ENCODE data around the gene SLC35D2. TPM values are rescaled to one million over a fixed set of nuclear protein-coding genes. Genes with fewer than 3 reads are reported as not detected.

Gene SLC35D2
- total and polyA plus RNA-seq, 5 donors: 10.5 to 17.9 (median 14.3) TPM

GRCh38 chr9:96399325-96399633 lies 15.8 kb upstream of the SLC35D2 start:
- H3K4me1 ChIP-seq (ENCODE audit: control insufficient read depth, insufficient read depth, low read length): no peaks in the 10 kb centered on the region
- 92% methylated on average over 3 of the region's 3 CpGs for WGBS
- H3K27ac ChIP-seq (ENCODE audit: low read length): no peak overlapping the region
- ATAC-seq (no peak), DNase-seq (no peak)
- H3K9me3 ChIP-seq (ENCODE audit: control insufficient read depth, low read length): no peaks in the 10 kb centered on the region
- intact Hi-C loops (cut with DNase I): no loop called here
- H3K4me3 ChIP-seq (ENCODE audit: low read length): no peak overlapping the region
- no peaks in the 10 kb centered on the region for H3K27me3 ChIP-seq (ENCODE audit: control insufficient read depth, insufficient read depth)

- Histone ChIP-seq H3K4me1 (ENCODE audit: control insufficient read depth, insufficient read depth, low read length) (no peaks in the 10 kb centered on the region), H3K27me3 (ENCODE audit: control insufficient read depth, insufficient read depth) (no peaks in the 10 kb centered on the region), H3K9me3 (ENCODE audit: control insufficient read depth, low read length) (no peaks in the 10 kb centered on the region), H3K27ac (ENCODE audit: low read length) (no peak overlapping the region), H3K4me3 (ENCODE audit: low read length) (no peak overlapping the region)
- ATAC-seq (no peak), DNase-seq (no peak)
- intact Hi-C loops (cut with DNase I): no loop called here
- 61% methylated on average over 3 of the region's 3 CpGs for WGBS
Measured at GRCh38 chr9:96398582-96399324, 15.2 kb upstream of the SLC35D2 start.

DNA sequence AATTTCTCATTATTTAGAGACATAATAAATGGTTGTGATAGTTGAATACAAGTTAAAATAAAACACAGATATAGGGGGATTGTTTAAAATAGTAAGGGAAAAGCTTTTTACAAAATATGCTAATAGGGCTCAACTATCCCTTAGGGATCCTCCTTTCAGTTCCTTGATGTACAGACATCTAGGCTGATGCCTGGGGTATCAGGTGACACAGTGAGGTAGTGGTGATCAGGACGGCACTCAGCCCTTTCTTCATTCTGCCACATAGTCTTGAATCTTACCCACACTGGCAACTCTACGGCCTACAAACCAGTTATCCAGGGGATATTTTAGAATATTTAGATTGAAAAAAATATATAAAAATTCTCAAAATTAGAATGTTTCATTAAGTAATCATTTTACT lies 12.5 kb upstream of the SLC35D2 start:
- DNase-seq: no peak
- no peak overlapping the region for H3K27ac ChIP-seq (ENCODE audit: low read length)
- no peaks in the 10 kb centered on the region for H3K27me3 ChIP-seq (ENCODE audit: control insufficient read depth, insufficient read depth)
- WGBS: 91% methylated on average over 2 of the region's 2 CpGs
- intact Hi-C loops (cut with DNase I): no loop called here
- no peak overlapping the region for H3K4me3 ChIP-seq (ENCODE audit: low read length)
- no peak for ATAC-seq
- no peaks in the 10 kb centered on the region for H3K4me1 ChIP-seq (ENCODE audit: control insufficient read depth, insufficient read depth, low read length)
- H3K9me3 ChIP-seq (ENCODE audit: control insufficient read depth, low read length): no peaks in the 10 kb centered on the region

GRCh38 chr9:96394832-96395496 lies 11.5 kb upstream of the SLC35D2 start:
- Histone ChIP-seq H3K4me1 (ENCODE audit: control insufficient read depth, insufficient read depth, low read length) (no peaks in the 10 kb centered on the region), H3K27me3 (ENCODE audit: control insufficient read depth, insufficient read depth) (no peaks in the 10 kb centered on the region), H3K9me3 (ENCODE audit: control insufficient read depth, low read length) (no peaks in the 10 kb centered on the region), H3K4me3 (ENCODE audit: low read length) (no peak overlapping the region), H3K27ac (ENCODE audit: low read length) (no peak overlapping the region)
- 93% methylated on average over 6 of the region's 6 CpGs for WGBS
- intact Hi-C loops (cut with DNase I): no loop called here
- DNase-seq (no peak), ATAC-seq (no peak)

GRCh38 chr9:96392263-96392662 lies 8.8 kb upstream of the SLC35D2 start:
- WGBS: 98% methylated on average over 12 of the region's 12 CpGs
- H3K27ac ChIP-seq (ENCODE audit: low read length): no peak overlapping the region
- ATAC-seq: no peak
- H3K9me3 ChIP-seq (ENCODE audit: control insufficient read depth, low read length): no peaks in the 10 kb centered on the region
- intact Hi-C loops (cut with DNase I): no loop called here
- no peak for DNase-seq
- H3K4me1 ChIP-seq (ENCODE audit: control insufficient read depth, insufficient read depth, low read length): no peaks in the 10 kb centered on the region
- no peak overlapping the region for H3K4me3 ChIP-seq (ENCODE audit: low read length)
- H3K27me3 ChIP-seq (ENCODE audit: control insufficient read depth, insufficient read depth): no peaks in the 10 kb centered on the region

GRCh38 chr9:96391021-96391765 lies 7.7 kb upstream of the SLC35D2 start:
- peak in 1 of 2 donors; percentile 31 for ATAC-seq
- 84% methylated on average over 5 of the region's 5 CpGs for WGBS
- Histone ChIP-seq H3K27me3 (ENCODE audit: control insufficient read depth, insufficient read depth) (no peaks in the 10 kb centered on the region), H3K27ac (ENCODE audit: low read length) (no peak overlapping the region), H3K4me1 (ENCODE audit: control insufficient read depth, insufficient read depth, low read length) (no peaks in the 10 kb centered on the region), H3K9me3 (ENCODE audit: control insufficient read depth, low read length) (no peaks in the 10 kb centered on the region), H3K4me3 (ENCODE audit: low read length) (no peak overlapping the region)
- DNase-seq: no peak
- intact Hi-C loops (cut with DNase I): no loop called here

DNA sequence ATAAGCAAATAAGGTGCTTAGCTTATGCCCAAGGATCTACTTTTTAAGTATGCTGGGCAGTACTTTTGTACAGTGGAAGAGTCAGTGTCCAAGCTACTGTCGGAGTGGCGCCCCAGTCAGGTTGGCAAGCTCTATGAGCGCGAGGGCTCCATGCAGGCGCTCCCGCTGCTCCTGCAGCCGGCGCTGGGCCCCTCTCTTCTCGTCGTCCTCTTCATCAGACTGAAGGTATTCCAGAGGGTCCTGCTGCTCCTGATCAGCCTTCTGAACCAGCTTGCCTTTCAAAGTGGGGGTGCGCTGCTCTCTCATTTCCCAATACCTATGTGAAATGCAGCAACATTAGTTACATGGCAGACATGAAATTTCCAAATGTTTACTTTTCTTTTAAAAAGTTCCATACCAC lies 4.6 kb upstream of the SLC35D2 start:
- no peaks in the 10 kb centered on the region for H3K9me3 ChIP-seq (ENCODE audit: control insufficient read depth, low read length)
- no peaks in the 10 kb centered on the region for H3K4me1 ChIP-seq (ENCODE audit: control insufficient read depth, insufficient read depth, low read length)
- H3K4me3 ChIP-seq (ENCODE audit: low read length): no peak overlapping the region
- intact Hi-C loops (cut with DNase I): no loop called here
- no peaks in the 10 kb centered on the region for H3K27me3 ChIP-seq (ENCODE audit: control insufficient read depth, insufficient read depth)
- ATAC-seq (no peak), DNase-seq (no peak)
- WGBS: 94% methylated on average over 11 of the region's 11 CpGs
- no peak overlapping the region for H3K27ac ChIP-seq (ENCODE audit: low read length)

GRCh38 chr9:96386157-96386556 lies 2.6 kb upstream of the SLC35D2 start:
- Histone ChIP-seq H3K4me3 (ENCODE audit: low read length) (no peak overlapping the region), H3K27ac (ENCODE audit: low read length) (no peak overlapping the region), H3K27me3 (ENCODE audit: control insufficient read depth, insufficient read depth) (no peaks in the 10 kb centered on the region), H3K9me3 (ENCODE audit: control insufficient read depth, low read length) (no peaks in the 10 kb centered on the region), H3K4me1 (ENCODE audit: control insufficient read depth, insufficient read depth, low read length) (peaks cover 2% of the 10 kb centered on the region)
- ATAC-seq (no peak), DNase-seq (no peak)
- intact Hi-C loops (cut with DNase I): no loop called here

DNA sequence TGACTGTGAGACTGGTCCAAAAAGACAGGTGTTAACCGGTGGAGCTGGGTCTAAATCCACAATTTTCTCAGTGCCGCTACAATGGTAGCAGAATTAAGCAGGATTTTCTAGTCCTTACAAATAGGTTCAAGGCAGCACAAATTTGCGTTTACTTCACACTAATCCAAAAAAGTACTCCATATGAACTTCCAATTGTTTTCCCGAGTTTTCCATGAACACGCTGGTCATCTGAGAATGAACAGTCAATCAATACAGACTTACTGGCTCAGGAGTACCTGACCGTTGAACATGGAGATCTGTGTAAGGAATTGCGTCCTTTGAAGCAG lies 709 bp downstream of the SLC35D2 start:
- intact Hi-C loops (cut with DNase I): no loop called here
- Histone ChIP-seq H3K9me3 (ENCODE audit: control insufficient read depth, low read length) (no peaks in the 10 kb centered on the region), H3K4me3 (ENCODE audit: low read length) (peak overlapping the region; percentile 100), H3K27ac (ENCODE audit: low read length) (peak overlapping the region; percentile 94), H3K4me1 (ENCODE audit: control insufficient read depth, insufficient read depth, low read length) (peaks cover 4% of the 10 kb centered on the region), H3K27me3 (ENCODE audit: control insufficient read depth, insufficient read depth) (no peaks in the 10 kb centered on the region)
- DNase-seq: no peak
- 28% methylated on average over 7 of the region's 7 CpGs for WGBS
- no peak for ATAC-seq

GRCh38 chr9:96382175-96382574 lies 1.3 kb downstream of the SLC35D2 start:
- 81% methylated on average over 2 of the region's 2 CpGs for WGBS
- DNase-seq (no peak), ATAC-seq (no peak)
- intact Hi-C loops (cut with DNase I): no loop called here
- H3K4me3 ChIP-seq (ENCODE audit: low read length): no peak overlapping the region
- no peaks in the 10 kb centered on the region for H3K9me3 ChIP-seq (ENCODE audit: control insufficient read depth, low read length)
- no peaks in the 10 kb centered on the region for H3K27me3 ChIP-seq (ENCODE audit: control insufficient read depth, insufficient read depth)
- H3K27ac ChIP-seq (ENCODE audit: low read length): no peak overlapping the region
- peaks cover 4% of the 10 kb centered on the region for H3K4me1 ChIP-seq (ENCODE audit: control insufficient read depth, insufficient read depth, low read length)

GRCh38 chr9:96381696-96382095 lies 1.8 kb downstream of the SLC35D2 start:
- Histone ChIP-seq H3K9me3 (ENCODE audit: control insufficient read depth, low read length) (no peaks in the 10 kb centered on the region), H3K27ac (ENCODE audit: low read length) (no peak overlapping the region), H3K4me1 (ENCODE audit: control insufficient read depth, insufficient read depth, low read length) (peaks cover 4% of the 10 kb centered on the region), H3K27me3 (ENCODE audit: control insufficient read depth, insufficient read depth) (no peaks in the 10 kb centered on the region), H3K4me3 (ENCODE audit: low read length) (no peak overlapping the region)
- no peak for DNase-seq
- intact Hi-C loops (cut with DNase I): no loop called here
- no peak for ATAC-seq
- WGBS: 87% methylated on average over 4 of the region's 4 CpGs

Data from right cardiac atrium (tissue), 5 donors.